IMR-90 (cell line): ENCODE results near the gene GIPR. TPM values are rescaled to one million over a fixed set of nuclear protein-coding genes. Genes with fewer than 3 reads are reported as not detected.

Experiments
- ATAC-seq: fragments of 200-7000 bp; cut with Tn5 transposase; 2 replicates; pipeline ENCODE4 v1.9.1; 2020; ENCODE audit warnings: low read depth, mild to moderate bottlenecking, moderate library complexity
- BruUV-seq: library from RNA; stranded (reverse); fragments of 400-500 nt; replicated peaks from 2 replicates; lab custom pipeline; 2021; lab: Mats Ljungman, UMichigan
- CTCF ChIA-PET: fragments of 300-600 bp; formaldehyde crosslinking; extraction: SDS; loops from one replicate; lab custom pipeline; 2021; ENCODE audit warnings: antibody characterized with exemption; lab: Yijun Ruan, JAX
- POLR2A ChIA-PET: fragments of 300-600 bp; sonication (Branson Sonifier 250); formaldehyde crosslinking; loops from one replicate; lab custom pipeline; 2022; ENCODE audit warnings: antibody characterized with exemption; ENCODE audit not compliant: unreplicated experiment; lab: Charles Lee
- DNase-seq: peaks from one replicate; pipeline ENCODE4 v3.0.0; 2013
- H2AFZ ChIP-seq: replicated peaks from 2 replicates; pipeline ENCODE3; 2013; ENCODE audit warnings: low read length, mild to moderate bottlenecking; ENCODE audit not compliant: poor library complexity
- H2AK5ac ChIP-seq: 2 replicates; pipeline ENCODE4 v1.6.1; 2013; ENCODE audit warnings: low read depth, low read length, inconsistent platforms
- H2AK9ac ChIP-seq: replicated peaks from 2 replicates; pipeline ENCODE3; 2013; ENCODE audit warnings: mild to moderate bottlenecking, low read depth, low read length, moderate library complexity; ENCODE audit not compliant: poor library complexity
- H2BK120ac ChIP-seq: 2 replicates; pipeline ENCODE4 v1.6.1; 2013; ENCODE audit warnings: low read depth, low read length, inconsistent platforms
- H2BK15ac ChIP-seq: 3 replicates; pipeline ENCODE4 v1.6.1; 2013; ENCODE audit warnings: low read depth, low read length, inconsistent platforms
- H2BK20ac ChIP-seq: 2 replicates; pipeline ENCODE4 v1.6.1; 2013; ENCODE audit warnings: low read depth, mild to moderate bottlenecking, inconsistent platforms, low read length, moderate library complexity
- H2BK5ac ChIP-seq: 2 replicates; pipeline ENCODE4 v1.6.1; 2013; ENCODE audit warnings: mild to moderate bottlenecking, low read depth, low read length, inconsistent platforms; ENCODE audit not compliant: poor library complexity, severe bottlenecking
- H3K14ac ChIP-seq: replicated peaks from 2 replicates; pipeline ENCODE4 v1.6.1; 2013; ENCODE audit warnings: low read depth, low read length, inconsistent platforms
- H3K18ac ChIP-seq: 2 replicates; pipeline ENCODE4 v1.6.1; 2013; ENCODE audit warnings: low read depth, low read length, control low read depth
- H3K23ac ChIP-seq: 2 replicates; pipeline ENCODE4 v1.6.1; 2013; ENCODE audit warnings: low read depth, low read length, inconsistent platforms
- H3K27ac ChIP-seq: 2 replicates; pipeline ENCODE4 v1.5.1; 2013; ENCODE audit warnings: mild to moderate bottlenecking, control low read depth, low read length; ENCODE audit not compliant: insufficient read depth
- H3K27me3 ChIP-seq: 2 replicates; pipeline ENCODE4 v1.6.1; 2013; ENCODE audit warnings: low read length; ENCODE audit not compliant: control insufficient read depth, insufficient read depth
- H3K36me3 ChIP-seq: 2 replicates; pipeline ENCODE4 v1.6.1; 2013; ENCODE audit warnings: low read length, mixed read lengths; ENCODE audit not compliant: control insufficient read depth, insufficient read depth
- H3K4ac ChIP-seq: 2 replicates; pipeline ENCODE4 v1.6.1; 2013; ENCODE audit warnings: low read depth, low read length, inconsistent platforms
- H3K4me1 ChIP-seq: 2 replicates; pipeline ENCODE4 v1.6.1; 2013; ENCODE audit warnings: low read length, mixed read lengths; ENCODE audit not compliant: control insufficient read depth, insufficient read depth
- H3K4me2 ChIP-seq: 2 replicates; pipeline ENCODE4 v1.6.1; 2013; ENCODE audit warnings: low read depth, mild to moderate bottlenecking, control low read depth, low read length, moderate library complexity
- H3K4me3 ChIP-seq: 2 replicates; pipeline ENCODE4 v1.5.1; 2013; ENCODE audit warnings: low read depth, mild to moderate bottlenecking, control low read depth, low read length, moderate library complexity; ENCODE audit not compliant: insufficient read depth
- H3K56ac ChIP-seq: 2 replicates; pipeline ENCODE4 v1.6.1; 2013; ENCODE audit warnings: low read length, inconsistent platforms; ENCODE audit not compliant: insufficient read depth; ENCODE audit errors: extremely low read depth
- H3K79me1 ChIP-seq, 2 experiments: 2 replicates each; pipeline ENCODE4 v1.6.1; 2013; ENCODE audit warnings: low read length in 2 of 2, inconsistent platforms in 1 of 2, low read depth in 1 of 2
- H3K9ac ChIP-seq: 2 replicates; pipeline ENCODE4 v1.6.1; 2013; ENCODE audit warnings: low read depth, low read length, control low read depth
- H3K9me1 ChIP-seq: 2 replicates; pipeline ENCODE4 v1.6.1; 2013; ENCODE audit warnings: low read length, inconsistent platforms; ENCODE audit not compliant: insufficient read depth
- H3K9me3 ChIP-seq: 2 replicates; pipeline ENCODE4 v1.6.1; 2013; ENCODE audit warnings: low read length; ENCODE audit not compliant: control insufficient read depth, insufficient read depth
- H4K20me1 ChIP-seq: 2 replicates; pipeline ENCODE4 v1.6.1; 2013; ENCODE audit warnings: low read length, inconsistent platforms; ENCODE audit not compliant: insufficient read depth
- H4K5ac ChIP-seq: 2 replicates; pipeline ENCODE4 v1.6.1; 2013; ENCODE audit warnings: mild to moderate bottlenecking, low read depth, low read length, control low read depth
- H4K8ac ChIP-seq, 2 experiments: 2 replicates each; pipeline ENCODE4 v1.6.1; 2013; ENCODE audit warnings: low read depth in 2 of 2, low read length in 2 of 2, control low read depth in 1 of 2, inconsistent platforms in 1 of 2
- H4K91ac ChIP-seq: 2 replicates; pipeline ENCODE4 v1.6.1; 2013; ENCODE audit warnings: low read depth, low read length, inconsistent platforms; ENCODE audit not compliant: insufficient read depth
- BHLHE40 ChIP-seq: fragments of 150-350 bp; IDR thresholded peaks from 2 replicates; pipeline ENCODE4 v1.6.1; 2016; ENCODE audit warnings: mild to moderate bottlenecking, low read depth, low read length
- CEBPB ChIP-seq: IDR thresholded peaks from 2 replicates; pipeline ENCODE4 v1.6.1; 2012; ENCODE audit warnings: low read depth, low read length, improper control_type of control experiment
- CHD1 ChIP-seq: IDR thresholded peaks from 2 replicates; pipeline ENCODE4 v1.6.1; 2012; ENCODE audit warnings: low read depth, low read length, improper control_type of control experiment
- CTCF ChIP-seq: conservative IDR thresholded peaks from 2 replicates; pipeline ENCODE4 v1.5.1; 2012; ENCODE audit warnings: mild to moderate bottlenecking, low read depth, low read length, improper control_type of control experiment
- FOS ChIP-seq: fragments of 150-350 bp; IDR thresholded peaks from 2 replicates; pipeline ENCODE4 v1.6.1; 2016; ENCODE audit warnings: low read depth, low read length
- MAFK ChIP-seq: IDR thresholded peaks from 2 replicates; pipeline ENCODE4 v1.6.1; 2012; ENCODE audit warnings: low read depth, low read length, improper control_type of control experiment
- MAZ ChIP-seq: IDR thresholded peaks from 2 replicates; pipeline ENCODE4 v1.6.1; 2012; ENCODE audit warnings: low read depth, mild to moderate bottlenecking, low read length, improper control_type of control experiment, moderate library complexity, borderline replicate concordance
- MXI1 ChIP-seq: IDR thresholded peaks from 2 replicates; pipeline ENCODE4 v1.6.1; 2012; ENCODE audit warnings: low read depth, mild to moderate bottlenecking, low read length, moderate library complexity, borderline replicate concordance
- NFE2L2 ChIP-seq: fragments of 150-350 bp; IDR thresholded peaks from 2 replicates; pipeline ENCODE4 v1.6.1; 2016; ENCODE audit warnings: low read depth, mild to moderate bottlenecking, low read length
- POLR2A ChIP-seq: IDR thresholded peaks from 2 replicates; pipeline ENCODE4 v1.6.1; 2012; ENCODE audit warnings: mild to moderate bottlenecking, low read depth, low read length
- RAD21 ChIP-seq: IDR thresholded peaks from 2 replicates; pipeline ENCODE4 v1.6.1; 2012; ENCODE audit warnings: low read length, improper control_type of control experiment
- RCOR1 ChIP-seq: IDR thresholded peaks from 2 replicates; pipeline ENCODE4 v1.6.1; 2012; ENCODE audit warnings: mild to moderate bottlenecking, low read length, improper control_type of control experiment; ENCODE audit not compliant: insufficient replicate concordance
- RFX5 ChIP-seq: IDR thresholded peaks from 2 replicates; pipeline ENCODE4 v1.8.0; 2012; ENCODE audit warnings: low read depth, mild to moderate bottlenecking, low read length, moderate library complexity
- SMC3 ChIP-seq: fragments of 150-350 bp; IDR thresholded peaks from 2 replicates; pipeline ENCODE4 v1.6.1; 2016; ENCODE audit warnings: low read depth, mild to moderate bottlenecking, antibody characterized with exemption, low read length, moderate library complexity
- WGBS, 2 experiments: methylation state at CpG; one replicate each; pipeline versions ENCODE4 v1.1.5 to v1.1.7; 2013; ENCODE audit warnings: missing lambda C conversion rate in 2 of 2; ENCODE audit not compliant: insufficient read length in 1 of 2; ENCODE audit errors: extremely low coverage in 2 of 2; 5-methylcytosine and 5-hydroxymethylcytosine counted together
- dilution Hi-C: fragments of 300-500 bp; cut with HindIII; formaldehyde crosslinking; loops from one replicate; pipeline ENCODE4 v1.14.3; 2018; ENCODE audit warnings: low sequenced_read_pairs; ENCODE audit not compliant: unreplicated experiment
- in situ Hi-C: fragments of 300-500 bp; cut with MboI; formaldehyde crosslinking; loops from 3 replicates; pipeline ENCODE4 v1.14.3; 2019; ENCODE audit warnings: low sequenced_read_pairs, inconsistent platforms, mixed read lengths
- intact Hi-C: fragments of 100-400 bp; cut with micrococcal nuclease; formaldehyde crosslinking; loops from 2 replicates; pipeline ENCODE4 v1.10.0; 2022
- polyA plus RNA-seq, 3 experiments: library from polyadenylated mRNA; depleted of rRNA; stranded (reverse); fragments of >200 nt; gene quantifications; 2 replicates each; pipeline ENCODE4 v1.2.3, GENCODE V29; 2012; ENCODE audit warnings: low replicate concordance in 1 of 3
- total RNA-seq: library from RNA; depleted of rRNA; stranded (reverse); fragments of >200 nt; gene quantifications from 2 replicates; pipeline ENCODE4 v1.2.3, GENCODE V29; 2012
- TF ChIP-seq, protein P1 (sequence below): fragments of 150-350 bp; IDR thresholded peaks from 2 replicates; pipeline ENCODE4 v1.6.1; 2017; ENCODE audit warnings: mild to moderate bottlenecking, antibody characterized with exemption, low read length, low read depth
- TF ChIP-seq, protein P2 (sequence below): fragments of 150-350 bp; IDR thresholded peaks from 2 replicates; pipeline ENCODE4 v1.6.1; 2016; ENCODE audit warnings: low read depth, mild to moderate bottlenecking, low read length, moderate library complexity, borderline replicate concordance

Gene GIPR
- total and polyA plus RNA-seq, 2 of the 4 experiments (the other 2 are of a cell fraction) = 0.18 to 1.2 TPM

GRCh38 chr19:45640849-45641273, 27.2 kb upstream of the GIPR start:
- no TSS peak for BruUV-seq
- Histone ChIP-seq H3K9me3 (no peaks in the 10 kb centered on the region), H3K9ac (no peak overlapping the region), H4K5ac (no peak overlapping the region), H2BK15ac (peak overlapping the region; percentile 20; the same call in 1 of the 3 replicates), H3K18ac (no peak overlapping the region), H3K27ac (no peak overlapping the region), H3K4me2 (no peak overlapping the region), H4K91ac (no peak overlapping the region), H3K4me3 (no peak overlapping the region), H3K4ac (no peak overlapping the region; the same call in 1 of the 2 replicates), H3K79me1 (peaks cover 14 to 35% of the 10 kb centered on the region in 2 experiments), H2AK9ac (peak overlapping the region; percentile 87), H2BK5ac (no peak overlapping the region), H3K56ac (no peak overlapping the region), H3K4me1 (peaks cover 18% of the 10 kb centered on the region), H3K9me1 (no peaks in the 10 kb centered on the region), H2BK120ac (0 out of 2 replicates have a peak overlapping the region, but pooled peaks have one; percentile 75), H2BK20ac (no peak overlapping the region), H2AK5ac (peak overlapping the region; percentile 57), H3K14ac (no peak overlapping the region), H4K20me1 (peaks cover 3% of the 10 kb centered on the region; the same call in 1 of the 2 replicates), H3K27me3 (no peaks in the 10 kb centered on the region), H4K8ac (no peak overlapping the region; a peak in 1 of 4 replicates), H2AFZ (peak overlapping the region; percentile 97), H3K23ac (no peak overlapping the region), H3K36me3 (no peaks in the 10 kb centered on the region)
- no peak for TF ChIP-seq CHD1
- TF ChIP-seq MXI1 = no peak
- no peak for TF ChIP-seq RFX5
- no peak for TF ChIP-seq RAD21
- TF ChIP-seq RCOR1 = no peak
- TF ChIP-seq SMC3 = no peak
- TF ChIP-seq MAFK = no peak
- TF ChIP-seq, protein P1, sequence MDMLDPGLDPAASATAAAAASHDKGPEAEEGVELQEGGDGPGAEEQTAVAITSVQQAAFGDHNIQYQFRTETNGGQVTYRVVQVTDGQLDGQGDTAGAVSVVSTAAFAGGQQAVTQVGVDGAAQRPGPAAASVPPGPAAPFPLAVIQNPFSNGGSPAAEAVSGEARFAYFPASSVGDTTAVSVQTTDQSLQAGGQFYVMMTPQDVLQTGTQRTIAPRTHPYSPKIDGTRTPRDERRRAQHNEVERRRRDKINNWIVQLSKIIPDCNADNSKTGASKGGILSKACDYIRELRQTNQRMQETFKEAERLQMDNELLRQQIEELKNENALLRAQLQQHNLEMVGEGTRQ = no peak
- no peak for TF ChIP-seq CEBPB
- no peak for TF ChIP-seq NFE2L2
- TF ChIP-seq FOS = no peak
- TF ChIP-seq POLR2A = no peak
- TF ChIP-seq MAZ = no peak
- TF ChIP-seq, protein P2, sequence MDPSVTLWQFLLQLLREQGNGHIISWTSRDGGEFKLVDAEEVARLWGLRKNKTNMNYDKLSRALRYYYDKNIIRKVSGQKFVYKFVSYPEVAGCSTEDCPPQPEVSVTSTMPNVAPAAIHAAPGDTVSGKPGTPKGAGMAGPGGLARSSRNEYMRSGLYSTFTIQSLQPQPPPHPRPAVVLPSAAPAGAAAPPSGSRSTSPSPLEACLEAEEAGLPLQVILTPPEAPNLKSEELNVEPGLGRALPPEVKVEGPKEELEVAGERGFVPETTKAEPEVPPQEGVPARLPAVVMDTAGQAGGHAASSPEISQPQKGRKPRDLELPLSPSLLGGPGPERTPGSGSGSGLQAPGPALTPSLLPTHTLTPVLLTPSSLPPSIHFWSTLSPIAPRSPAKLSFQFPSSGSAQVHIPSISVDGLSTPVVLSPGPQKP = no peak
- TF ChIP-seq CTCF = no peak
- TF ChIP-seq BHLHE40 = no peak
- ChIA-PET CTCF (interaction anchor here (1.6 to 2.5 kb wide), 2 partner anchors 26 to 34 kb away, joined by 8 to 10 read pairs; no protein-coding TSS in a partner anchor), POLR2A (no interaction called here)
- WGBS, 2 experiments = 73% methylated on average over 14 of the region's 17 CpGs; no CpG with 5 or more reads in 1 of the 2 experiments
- in situ Hi-C loops (loop anchor here (10.0 kb wide), 1 partner anchor 116 kb away; no protein-coding TSS in a partner anchor), intact Hi-C loops (loop anchor here (5.0 kb wide), 2 partner anchors 134 to 214 kb away; partner anchors contain the start of gene VASP), dilution Hi-C loops (no loop called here)
- no peak for DNase-seq
- ATAC-seq = no peak
